Kidney epithelial cell (primary cell): ENCODE measurements around the gene TEN1. TPM values are rescaled to one million over a fixed set of nuclear protein-coding genes. Genes with fewer than 3 reads are reported as not detected.

Experiments used
- DNase-seq: peaks from one replicate; pipeline ENCODE4 v3.0.0-alpha.2; 2010; ENCODE audit warnings: low read depth
- H3K27me3 ChIP-seq: 2 replicates; pipeline ENCODE4 v1.6.0; 2011; ENCODE audit warnings: low read length; ENCODE audit not compliant: control insufficient read depth, insufficient read depth
- H3K36me3 ChIP-seq: 2 replicates; pipeline ENCODE4 v1.5.1; 2011; ENCODE audit warnings: low read length; ENCODE audit not compliant: control insufficient read depth, insufficient read depth
- H3K4me3 ChIP-seq: 2 replicates; pipeline ENCODE4 v1.5.1; 2011; ENCODE audit warnings: low read depth, mild to moderate bottlenecking, control low read depth, low read length
- total RNA-seq: library from RNA; depleted of rRNA; stranded (reverse); fragments of >200 nt; gene quantifications from 2 replicates; pipeline ENCODE4 v1.2.3, GENCODE V29; 2015
- TF ChIP-seq, protein P1 (sequence below): IDR thresholded peaks from 2 replicates; pipeline ENCODE4 v1.5.1; 2011; ENCODE audit warnings: mild to moderate bottlenecking, moderate library complexity, low read length, control low read depth, inconsistent platforms; ENCODE audit not compliant: insufficient read depth, poor library complexity, severe bottlenecking

The TEN1 gene
- total RNA-seq, 1 donor from 2014 or later, result 28.9 TPM

DNA sequence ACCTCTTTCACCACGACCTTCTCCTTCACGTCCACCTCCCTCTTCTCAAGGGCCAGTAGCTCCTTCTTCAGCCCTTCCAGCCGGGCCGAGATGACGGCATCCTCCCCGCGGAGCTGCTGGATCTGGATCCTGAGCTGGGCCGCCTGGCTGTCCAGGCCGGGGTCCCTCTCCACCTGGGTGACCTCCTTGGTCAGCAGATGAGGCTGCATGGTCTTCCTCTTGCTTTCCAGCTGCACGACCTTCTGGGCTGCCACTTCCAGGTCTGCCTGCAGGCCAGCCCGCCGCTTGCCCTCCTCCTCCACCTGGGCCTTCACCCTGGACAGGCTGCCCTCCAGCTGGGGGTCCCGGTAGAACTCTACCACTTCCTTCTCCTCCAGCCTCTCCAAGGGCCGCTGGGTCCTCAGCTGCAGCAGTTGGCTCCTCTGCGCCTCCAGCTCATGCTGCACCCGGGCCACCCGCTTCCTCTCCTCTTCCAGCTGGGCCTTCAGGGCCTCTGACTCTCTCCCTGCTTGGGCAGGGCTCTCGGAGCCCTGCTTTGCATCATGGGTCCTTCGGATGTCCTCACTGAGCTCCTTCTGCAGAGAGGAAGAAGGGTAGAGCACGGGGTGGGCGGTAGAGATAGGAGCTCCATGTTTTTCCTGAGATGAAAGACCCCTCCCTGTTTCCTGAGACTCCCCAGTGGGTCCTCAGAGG, 31.1 kb downstream of the TEN1 start:
- Histone ChIP-seq H3K27me3 (no peaks in the 10 kb centered on the region), H3K36me3 (no peaks in the 10 kb centered on the region), H3K4me3 (no peak overlapping the region)
- no peak for DNase-seq
- TF ChIP-seq, protein P1, sequence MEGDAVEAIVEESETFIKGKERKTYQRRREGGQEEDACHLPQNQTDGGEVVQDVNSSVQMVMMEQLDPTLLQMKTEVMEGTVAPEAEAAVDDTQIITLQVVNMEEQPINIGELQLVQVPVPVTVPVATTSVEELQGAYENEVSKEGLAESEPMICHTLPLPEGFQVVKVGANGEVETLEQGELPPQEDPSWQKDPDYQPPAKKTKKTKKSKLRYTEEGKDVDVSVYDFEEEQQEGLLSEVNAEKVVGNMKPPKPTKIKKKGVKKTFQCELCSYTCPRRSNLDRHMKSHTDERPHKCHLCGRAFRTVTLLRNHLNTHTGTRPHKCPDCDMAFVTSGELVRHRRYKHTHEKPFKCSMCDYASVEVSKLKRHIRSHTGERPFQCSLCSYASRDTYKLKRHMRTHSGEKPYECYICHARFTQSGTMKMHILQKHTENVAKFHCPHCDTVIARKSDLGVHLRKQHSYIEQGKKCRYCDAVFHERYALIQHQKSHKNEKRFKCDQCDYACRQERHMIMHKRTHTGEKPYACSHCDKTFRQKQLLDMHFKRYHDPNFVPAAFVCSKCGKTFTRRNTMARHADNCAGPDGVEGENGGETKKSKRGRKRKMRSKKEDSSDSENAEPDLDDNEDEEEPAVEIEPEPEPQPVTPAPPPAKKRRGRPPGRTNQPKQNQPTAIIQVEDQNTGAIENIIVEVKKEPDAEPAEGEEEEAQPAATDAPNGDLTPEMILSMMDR, result no peak

DNA sequence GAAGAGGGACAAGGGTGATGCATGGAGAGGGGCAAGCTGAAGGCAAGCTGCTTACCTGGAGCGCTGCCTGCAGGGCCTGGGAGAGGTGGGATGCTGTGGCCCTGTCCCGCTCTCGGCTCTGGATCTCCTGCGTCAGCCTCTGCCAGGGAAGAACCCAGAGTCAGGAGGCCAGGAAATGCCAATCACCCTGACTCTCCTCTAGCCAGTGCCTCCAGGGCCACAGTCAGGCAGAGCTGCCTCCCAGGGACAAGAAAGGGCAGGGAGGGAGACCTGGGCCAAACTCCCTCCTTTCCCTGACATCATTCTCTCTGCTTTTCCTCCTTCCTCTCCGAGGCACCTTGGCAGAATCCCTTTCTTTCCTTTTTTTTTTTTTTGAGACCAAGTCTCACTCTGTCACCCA, 32.9 kb downstream of the TEN1 start:
- no peak overlapping the region for H3K4me3 ChIP-seq
- TF ChIP-seq, protein P1, result no peak
- no peaks in the 10 kb centered on the region for H3K36me3 ChIP-seq
- no peaks in the 10 kb centered on the region for H3K27me3 ChIP-seq
- DNase-seq, result no peak

DNA sequence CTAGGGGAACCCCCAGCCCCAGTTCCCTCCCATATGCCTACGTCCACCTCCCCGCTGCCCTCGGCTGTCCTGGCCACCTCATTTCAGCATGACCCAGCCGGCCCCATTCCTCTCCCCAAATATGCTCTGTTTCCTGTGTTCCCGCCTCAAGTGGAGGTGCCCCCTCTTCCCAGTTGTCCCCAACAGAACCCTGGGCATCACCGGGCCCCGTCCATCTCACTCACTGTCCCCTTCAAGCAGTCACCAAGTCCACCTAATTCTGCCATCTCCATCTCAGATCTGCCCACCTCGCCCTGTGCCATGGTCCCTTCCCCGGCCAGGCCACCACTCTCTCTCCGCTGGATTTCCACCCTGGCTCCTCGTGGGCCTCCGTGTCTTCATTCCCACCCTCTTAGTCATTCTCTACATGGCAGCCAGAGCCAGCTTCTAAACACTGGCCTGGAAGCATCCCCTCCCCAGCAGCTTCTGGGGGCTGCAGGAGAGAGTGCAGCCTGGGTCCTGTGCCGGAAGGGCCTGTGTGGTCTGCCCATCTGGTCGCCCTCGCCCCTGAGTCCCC, 34.4 kb downstream of the TEN1 start:
- Histone ChIP-seq H3K36me3 (peaks cover 1% of the 10 kb centered on the region), H3K27me3 (no peaks in the 10 kb centered on the region), H3K4me3 (no peak overlapping the region)
- DNase-seq, result no peak
- TF ChIP-seq, protein P1, result no peak

DNA sequence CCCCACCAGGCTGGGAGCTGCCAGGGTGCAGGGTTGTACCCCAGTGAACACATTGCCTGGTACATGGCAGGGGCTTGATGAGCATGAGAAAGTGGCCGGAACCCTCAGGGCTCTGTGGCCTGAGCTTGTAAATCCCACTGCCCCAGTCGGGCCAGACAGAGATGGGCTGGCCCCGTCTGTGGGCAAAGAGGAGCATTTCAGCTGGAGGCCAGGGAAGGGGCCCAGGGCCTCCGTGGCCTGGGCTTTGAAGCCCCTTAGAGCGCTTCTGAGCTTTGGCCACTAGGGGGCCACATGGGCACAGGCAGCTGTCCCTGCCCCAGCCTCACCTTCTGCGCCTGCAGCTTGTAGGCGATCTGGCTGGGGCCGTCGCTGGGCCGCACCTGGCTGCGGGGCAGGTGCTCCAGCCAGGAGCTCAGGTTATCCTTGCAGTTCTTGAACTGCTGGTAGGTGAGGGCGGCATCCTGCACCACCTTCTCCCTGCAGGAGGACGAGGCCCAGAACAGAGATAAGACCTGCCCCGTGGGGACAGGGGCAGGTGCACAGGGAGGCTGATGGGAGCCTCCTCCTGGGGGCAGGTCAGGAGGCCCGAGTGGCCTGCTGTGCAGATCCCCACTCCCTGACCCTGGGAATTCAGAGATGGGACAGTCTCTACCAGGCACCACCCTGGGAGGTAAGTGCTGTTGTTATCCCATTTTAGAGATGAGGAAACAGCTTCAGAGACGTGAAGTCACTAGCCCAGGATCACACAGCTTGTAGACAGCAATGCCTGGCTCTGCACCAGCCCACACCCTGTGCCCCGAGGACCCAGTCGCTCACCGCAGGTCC, 35.3 kb downstream of the TEN1 start:
- DNase-seq, result no peak
- TF ChIP-seq, protein P1, result peak; percentile 99

DNA sequence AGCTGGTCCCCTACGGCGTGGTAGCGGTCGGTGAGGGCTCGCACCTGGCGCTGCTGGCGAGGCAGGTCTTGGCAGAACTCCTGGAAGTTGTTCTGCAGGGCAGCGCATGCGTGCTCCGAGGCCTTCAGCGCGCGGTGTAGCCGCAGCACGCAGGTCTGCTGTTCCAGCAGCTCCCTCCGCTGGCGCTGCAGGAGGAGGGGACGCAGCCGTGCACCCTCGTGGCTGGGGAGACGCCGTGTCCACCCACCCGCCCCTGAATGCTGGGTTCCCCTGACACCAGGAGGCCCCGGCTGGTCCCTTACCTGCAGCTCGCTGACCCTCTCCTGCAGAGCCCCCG, 35.9 kb downstream of the TEN1 start:
- H3K36me3 ChIP-seq, result peaks cover 1% of the 10 kb centered on the region
- no peak overlapping the region for H3K4me3 ChIP-seq
- no peak for DNase-seq
- TF ChIP-seq, protein P1, result no peak
- H3K27me3 ChIP-seq, result no peaks in the 10 kb centered on the region

More for the DNA sequence above, 35.3 kb downstream of the TEN1 start:
- Histone ChIP-seq H3K27me3 (no peaks in the 10 kb centered on the region), H3K36me3 (peaks cover 1% of the 10 kb centered on the region), H3K4me3 (no peak overlapping the region)
